HTERT RPE-1 (cell line): ENCODE data around the gene TCFL5.
"Not testable (repeated sequence)": the region's sequence is repeated elsewhere in the genome, so short reads cannot be mapped to it uniquely, and the experiment has no call there.

Experiments used
- in situ Hi-C: fragments of 300-500 bp; cut with MboI; formaldehyde crosslinking; loops from 4 replicates; pipeline ENCODE4 v1.14.3; 2020; ENCODE audit warnings: low sequenced_read_pairs

Gene TCFL5

DNA sequence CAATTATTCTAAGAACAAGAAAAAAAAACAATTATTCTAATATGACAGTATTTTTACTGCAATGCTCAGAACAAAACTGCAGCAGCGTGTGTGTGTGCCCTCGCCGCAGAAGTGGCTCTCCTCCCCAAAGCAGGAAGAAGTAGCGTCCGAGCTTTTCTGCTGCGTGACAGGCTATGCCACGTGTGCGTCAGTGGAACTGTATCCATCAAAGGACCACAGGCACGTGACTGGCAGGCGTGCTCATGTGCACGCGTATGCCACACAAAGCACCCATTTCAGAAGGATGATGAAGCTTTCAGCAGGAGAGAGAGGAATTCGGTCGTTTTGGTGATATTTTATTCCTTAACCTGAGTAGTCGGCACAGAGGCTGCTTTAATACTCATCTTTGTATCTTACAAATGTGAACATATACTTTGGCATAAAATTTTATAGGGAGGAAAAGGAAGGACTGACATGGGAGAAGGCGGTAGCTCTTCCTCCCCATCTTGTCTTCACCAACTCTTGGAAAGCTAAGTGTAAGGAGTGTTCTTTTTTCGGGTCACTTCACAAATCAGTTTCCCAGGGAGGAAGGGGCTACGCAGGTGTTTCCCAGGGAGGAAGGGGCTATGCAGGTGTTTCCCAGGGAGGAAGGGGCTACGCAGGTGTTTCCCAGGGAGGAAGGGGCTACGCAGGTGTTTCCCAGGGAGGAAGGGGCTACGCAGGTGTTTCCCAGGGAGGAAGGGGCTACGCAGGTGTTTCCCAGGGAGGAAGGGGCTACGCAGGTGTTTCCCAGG is 3.4 kb downstream of the TCFL5 start:
- in situ Hi-C loops = no loop called here

DNA sequence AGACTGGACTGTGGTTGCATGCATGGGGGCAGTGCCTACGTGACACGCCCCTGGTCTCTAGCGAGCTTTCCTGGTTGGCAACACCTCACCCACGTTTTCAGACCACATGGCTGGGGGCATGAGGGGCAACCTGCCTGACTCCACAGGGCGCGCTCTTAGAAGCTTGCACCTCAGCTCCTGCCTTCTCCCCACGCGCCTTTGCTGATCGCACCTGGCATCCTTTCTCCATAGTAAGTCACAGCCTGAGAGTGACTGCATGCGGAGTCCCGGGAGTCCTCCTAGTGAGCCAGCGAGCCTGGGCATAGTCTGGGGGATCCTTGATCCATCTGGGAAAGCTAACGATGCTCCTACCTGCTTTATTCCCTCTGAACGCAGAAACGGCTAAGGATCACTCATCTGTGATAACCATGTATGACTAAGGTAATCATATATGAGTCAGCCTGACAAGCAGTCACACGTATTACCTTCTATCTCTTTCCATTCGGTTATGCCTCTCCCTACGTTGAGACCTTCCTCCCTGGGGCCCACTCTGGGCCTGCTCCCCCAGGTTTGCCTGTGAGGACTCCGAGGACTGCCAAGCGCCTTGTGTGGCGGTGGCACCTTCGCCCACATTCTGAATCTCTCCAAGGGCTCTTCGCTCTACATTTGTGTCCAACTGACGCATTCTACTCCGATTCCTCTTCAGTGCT is 4.5 kb downstream of the TCFL5 start:
- in situ Hi-C loops = no loop called here

DNA sequence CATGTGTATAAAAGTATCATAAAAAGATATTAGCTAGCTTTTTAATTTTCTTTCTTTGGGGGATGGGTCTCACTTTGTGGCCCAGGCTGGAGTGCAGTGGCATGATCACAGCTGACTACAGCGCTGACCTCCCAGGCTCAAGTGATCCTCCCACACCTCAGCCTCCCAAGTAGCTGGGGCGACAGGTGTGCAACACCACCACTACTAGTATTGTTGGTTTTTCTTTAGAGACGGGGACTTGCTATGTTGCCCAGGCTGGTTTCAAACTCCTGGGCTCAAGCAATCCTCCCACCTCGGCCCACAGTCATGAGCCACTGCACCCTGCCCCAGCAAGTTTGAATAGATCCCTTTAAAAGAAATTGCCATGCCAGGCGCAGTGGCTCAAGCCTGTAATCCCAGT is 6.5 kb downstream of the TCFL5 start:
- in situ Hi-C loops = no loop called here

DNA sequence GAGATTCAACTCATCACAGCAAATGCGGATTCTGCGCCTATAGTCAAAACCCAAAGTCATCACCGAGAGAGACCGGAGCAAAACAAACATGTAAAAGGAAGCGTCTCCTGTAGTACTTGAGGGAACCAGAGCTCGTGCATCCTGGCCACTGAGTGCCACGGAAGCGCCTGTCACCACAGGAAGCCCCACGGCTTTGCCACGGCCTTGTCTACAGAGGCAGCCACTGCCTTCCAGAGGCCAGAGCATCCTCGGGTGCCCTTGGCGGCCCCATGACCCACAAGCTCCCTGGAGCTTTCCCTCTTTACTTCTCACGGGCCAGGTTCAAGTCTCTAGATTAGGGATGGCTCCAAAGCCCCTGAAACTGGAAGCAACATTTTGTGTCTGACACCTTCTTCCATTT is 7.5 kb downstream of the TCFL5 start:
- in situ Hi-C loops = no loop called here

DNA sequence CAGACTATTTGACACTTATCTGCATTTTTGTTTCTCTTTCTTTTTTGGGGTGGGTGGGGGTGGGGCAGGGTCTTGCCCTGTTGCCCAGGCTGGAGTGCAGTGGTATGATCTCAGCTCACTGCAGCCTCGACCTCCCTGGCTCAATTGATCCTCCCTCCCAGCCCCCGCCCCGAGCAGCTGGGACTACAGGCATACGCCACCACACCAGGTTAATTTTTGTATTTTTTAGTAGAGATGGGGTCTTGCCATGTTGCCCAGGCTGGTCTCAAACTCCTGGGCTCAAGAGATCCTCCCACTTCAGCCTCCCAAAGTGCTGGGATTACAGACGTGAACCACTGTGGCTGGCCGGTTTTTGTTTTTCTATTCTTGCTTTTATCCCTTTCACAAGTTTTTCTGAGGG is 8.3 kb downstream of the TCFL5 start:
- in situ Hi-C loops = not testable (repeated sequence)

DNA sequence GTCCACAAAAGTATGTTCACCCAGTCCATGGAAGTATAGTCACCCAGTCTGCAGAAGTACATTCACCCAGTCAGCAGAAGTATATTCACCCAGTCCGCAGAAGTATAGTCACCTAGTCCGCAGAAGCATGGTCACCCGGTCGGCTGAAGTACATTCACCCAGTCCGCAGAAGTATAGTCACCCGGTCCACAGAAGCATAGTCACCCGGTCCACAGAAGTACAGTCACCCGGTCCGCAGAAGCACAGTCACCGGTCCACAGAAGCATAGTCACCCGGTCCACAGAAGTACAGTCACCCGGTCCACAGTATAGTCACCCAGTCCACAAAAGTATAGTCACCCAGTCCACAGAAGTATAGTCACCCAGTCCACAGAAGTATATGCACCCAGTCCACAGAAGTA is 8.8 kb downstream of the TCFL5 start:
- in situ Hi-C loops = no loop called here

DNA sequence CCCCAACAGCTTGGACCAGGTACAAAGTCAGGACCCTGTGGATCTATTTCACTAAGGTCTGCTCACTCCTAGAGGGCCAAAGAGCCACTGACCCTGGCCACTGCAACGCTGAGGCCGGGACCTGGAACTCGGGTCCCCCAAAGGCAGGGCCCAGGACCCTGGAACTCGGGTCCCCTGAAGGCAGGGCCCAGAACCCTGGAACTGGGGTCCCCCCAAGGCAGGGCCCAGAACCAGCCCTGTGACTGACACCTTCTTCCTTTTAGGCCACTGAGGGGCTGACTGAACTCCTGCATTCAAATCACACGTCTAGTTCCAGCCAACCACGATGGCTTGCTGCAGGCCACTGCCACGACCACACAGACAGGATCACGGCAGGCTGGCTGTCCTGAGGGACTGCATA is 9.4 kb downstream of the TCFL5 start:
- in situ Hi-C loops = no loop called here

DNA sequence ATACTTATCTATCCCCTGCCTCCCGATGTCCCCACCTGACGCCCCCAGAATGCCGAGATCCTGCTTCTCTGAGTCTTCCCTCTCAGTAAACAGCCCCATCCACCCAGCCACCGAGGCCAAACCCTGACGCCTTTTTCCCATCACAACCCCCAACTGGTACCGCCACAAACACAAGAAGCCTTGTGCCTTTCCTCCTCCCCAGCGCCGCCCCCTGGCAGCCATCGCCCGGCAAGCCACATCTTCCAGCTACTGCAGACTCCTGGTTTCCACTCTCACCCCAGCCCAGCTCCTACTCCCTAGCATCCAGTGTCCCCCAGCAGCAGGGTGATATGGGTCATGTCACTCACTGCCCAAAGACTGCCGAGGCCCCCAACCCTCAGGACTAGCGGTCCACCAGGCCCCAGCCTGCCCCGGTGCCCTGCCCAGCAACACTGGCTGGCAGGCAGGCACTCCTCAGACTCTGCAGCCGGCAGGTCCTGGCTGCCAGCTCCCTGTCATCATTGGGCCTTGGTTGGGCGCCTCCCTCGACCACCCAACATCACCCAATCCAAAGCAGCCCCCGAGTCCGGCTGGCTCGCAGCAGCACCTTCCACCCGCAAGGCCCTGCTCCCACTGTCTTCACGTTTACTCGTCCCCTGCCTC is 11.2 kb downstream of the TCFL5 start:
- in situ Hi-C loops = no loop called here

DNA sequence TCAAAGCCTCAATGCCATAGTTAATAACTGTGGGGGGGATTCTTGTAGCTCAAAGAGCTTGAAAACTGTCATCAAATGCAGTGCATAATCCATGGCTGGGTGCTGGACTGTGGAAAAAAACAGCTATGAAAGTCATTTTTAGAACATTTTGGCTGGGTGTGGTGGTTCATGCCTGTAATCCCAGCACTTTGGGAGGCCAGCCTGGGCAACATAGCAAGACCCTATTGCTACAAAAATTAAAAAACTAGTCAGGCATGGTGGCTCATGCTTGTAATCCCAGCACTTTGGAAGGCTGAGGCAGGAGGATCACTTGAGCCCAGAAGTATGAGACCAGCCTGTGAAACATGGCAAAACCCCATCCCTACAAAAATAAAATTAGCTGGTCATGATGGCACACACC is 12.2 kb downstream of the TCFL5 start:
- in situ Hi-C loops = no loop called here

DNA sequence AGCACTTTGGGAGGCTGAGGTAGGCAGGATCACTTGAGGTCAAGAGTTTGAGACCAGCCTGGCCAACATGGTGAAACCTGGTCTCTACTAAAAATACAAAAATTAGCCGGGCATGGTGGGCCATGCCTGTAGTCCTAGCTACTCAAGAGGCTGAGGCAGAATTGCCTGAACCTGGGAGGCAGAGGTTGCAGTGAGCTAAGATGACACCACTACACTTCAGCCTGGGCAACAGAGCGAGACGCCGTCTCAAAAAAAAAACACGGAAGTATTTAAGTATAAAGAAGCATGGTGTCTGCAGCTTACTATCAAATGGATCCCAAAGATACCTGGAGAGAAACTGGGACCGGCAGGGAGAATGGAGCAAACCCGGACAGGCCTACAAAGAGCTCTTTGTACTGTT is 12.7 kb downstream of the TCFL5 start:
- in situ Hi-C loops = not testable (repeated sequence)

DNA sequence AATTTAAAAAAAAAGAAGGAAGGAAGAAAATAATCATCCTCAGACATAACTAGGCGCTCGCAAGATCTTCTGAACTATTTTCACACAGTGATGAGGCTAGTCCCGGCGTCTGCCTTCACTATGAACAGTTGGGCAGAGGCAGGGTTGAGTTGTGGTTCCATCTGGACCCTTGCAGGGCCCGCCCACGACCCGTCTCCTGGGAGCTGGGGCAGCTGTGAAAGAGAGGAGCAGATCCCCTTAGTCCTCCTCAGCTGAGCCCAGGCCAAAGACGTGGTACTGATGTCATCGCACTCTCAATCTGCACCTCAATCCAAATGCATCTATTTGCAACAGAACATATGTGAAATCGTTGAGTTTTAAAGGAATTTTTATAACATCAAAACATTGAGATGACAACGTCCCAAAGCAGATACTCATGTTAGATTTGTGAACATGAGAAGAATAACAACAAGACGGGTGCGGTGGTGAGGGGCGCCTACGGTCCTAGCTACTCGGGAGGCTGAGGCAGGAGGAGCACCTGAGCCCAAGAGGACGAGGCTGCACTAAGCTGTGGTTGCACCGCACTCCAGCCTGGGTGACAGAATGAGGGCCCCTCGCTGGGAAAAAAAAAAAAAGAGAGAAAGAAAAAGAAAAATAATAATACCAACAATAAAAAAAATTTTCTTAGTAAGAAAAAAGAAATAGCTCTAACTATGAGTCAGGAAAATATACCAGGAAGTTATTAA is 15.3 kb downstream of the TCFL5 start:
- in situ Hi-C loops = no loop called here

DNA sequence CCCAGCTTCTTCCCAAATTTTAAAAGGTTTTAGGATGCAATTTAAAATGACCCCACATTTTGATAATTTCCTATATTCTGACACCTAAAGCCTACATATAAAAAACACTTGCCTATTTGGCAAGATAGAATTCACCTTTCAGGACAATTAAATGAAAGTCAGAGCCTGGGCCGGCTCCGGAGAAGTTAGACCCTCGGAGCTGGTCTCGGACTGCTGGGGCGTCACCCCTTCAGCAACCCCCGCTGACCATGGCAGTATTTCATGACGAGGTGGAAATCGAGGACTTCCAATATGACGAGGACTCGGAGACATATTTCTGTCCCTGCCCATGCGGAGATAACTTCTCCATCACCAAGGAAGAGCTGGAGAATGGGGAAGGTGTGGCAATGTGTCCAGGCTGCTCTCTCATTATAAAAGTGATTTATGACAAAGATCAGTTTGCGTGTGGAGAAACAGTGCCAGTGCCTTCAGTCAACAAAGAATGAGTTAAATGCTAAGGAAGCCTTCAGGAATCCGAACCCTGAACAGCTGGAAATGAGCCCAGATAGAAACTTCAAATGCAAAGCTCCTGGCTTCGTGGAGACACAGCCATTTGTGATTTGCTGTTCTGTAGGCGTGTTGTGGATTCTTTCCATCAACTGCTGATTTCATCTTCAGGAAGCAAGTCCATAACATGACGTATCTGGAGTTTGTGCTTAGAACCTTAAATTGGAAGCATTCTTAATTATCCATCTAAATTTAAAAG is 16.0 kb downstream of the TCFL5 start:
- in situ Hi-C loops = no loop called here

DNA sequence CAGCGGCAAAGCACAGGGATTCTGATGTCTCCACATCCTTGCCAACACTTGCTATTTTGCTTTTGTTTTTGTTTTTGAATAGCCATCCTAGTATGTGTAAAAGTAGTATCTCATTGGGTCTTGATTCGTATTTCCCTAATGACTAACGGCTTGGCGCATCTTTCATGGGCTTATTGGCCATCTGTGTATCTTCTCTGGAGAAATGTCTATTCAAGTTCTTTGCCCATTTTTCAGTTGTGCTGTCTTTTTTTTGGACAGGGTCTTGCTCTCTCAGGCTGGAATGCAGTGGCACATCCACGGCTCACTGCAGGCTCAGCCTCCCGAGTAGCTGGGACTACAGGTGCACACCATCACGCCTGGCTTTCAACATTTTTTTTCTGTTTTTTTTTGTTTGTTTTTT is 17.4 kb downstream of the TCFL5 start:
- in situ Hi-C loops = no loop called here

DNA sequence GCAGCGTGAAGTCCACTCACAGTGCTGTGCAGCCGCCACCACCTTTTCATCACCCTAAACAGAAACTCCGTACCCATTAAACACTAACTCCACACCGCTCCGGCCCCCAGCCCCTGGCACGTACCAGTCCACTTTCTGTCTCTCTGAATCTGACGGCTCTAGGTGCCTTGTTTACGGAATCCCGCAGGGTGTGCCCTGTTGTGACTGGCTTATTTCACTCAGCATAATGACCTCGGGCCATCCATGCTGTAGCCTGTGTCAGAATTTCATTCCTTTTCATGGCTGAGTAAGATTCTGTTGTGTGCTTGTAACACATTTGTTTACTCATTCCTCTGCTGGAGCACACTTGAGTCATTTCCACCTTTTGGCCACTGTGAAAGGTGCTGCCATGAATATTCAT is 18.0 kb downstream of the TCFL5 start:
- in situ Hi-C loops = no loop called here

DNA sequence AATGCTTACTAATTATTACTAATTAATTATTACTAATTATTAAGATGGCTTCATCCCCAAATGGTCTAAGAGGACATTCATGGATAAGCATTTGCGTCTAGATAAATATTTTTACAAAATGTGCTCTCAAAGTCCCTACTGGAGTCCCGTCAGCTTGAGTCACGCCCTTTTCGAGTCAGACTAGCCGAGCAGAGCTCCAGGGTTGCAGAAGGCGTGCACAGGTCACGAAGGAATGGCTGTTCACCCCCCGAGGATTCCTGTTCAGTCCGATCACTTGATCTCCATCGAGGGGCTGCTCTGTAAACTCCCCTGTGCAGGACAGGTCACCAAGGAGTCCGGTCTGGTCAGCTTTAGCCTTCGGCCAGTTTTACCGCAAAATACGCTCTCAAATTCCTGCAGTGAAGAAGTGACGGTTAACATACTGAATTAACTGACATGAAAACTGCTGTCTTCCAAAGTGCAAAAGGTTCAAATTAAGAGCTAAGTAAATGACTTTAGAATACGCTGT is 19.9 kb downstream of the TCFL5 start:
- in situ Hi-C loops = no loop called here

DNA sequence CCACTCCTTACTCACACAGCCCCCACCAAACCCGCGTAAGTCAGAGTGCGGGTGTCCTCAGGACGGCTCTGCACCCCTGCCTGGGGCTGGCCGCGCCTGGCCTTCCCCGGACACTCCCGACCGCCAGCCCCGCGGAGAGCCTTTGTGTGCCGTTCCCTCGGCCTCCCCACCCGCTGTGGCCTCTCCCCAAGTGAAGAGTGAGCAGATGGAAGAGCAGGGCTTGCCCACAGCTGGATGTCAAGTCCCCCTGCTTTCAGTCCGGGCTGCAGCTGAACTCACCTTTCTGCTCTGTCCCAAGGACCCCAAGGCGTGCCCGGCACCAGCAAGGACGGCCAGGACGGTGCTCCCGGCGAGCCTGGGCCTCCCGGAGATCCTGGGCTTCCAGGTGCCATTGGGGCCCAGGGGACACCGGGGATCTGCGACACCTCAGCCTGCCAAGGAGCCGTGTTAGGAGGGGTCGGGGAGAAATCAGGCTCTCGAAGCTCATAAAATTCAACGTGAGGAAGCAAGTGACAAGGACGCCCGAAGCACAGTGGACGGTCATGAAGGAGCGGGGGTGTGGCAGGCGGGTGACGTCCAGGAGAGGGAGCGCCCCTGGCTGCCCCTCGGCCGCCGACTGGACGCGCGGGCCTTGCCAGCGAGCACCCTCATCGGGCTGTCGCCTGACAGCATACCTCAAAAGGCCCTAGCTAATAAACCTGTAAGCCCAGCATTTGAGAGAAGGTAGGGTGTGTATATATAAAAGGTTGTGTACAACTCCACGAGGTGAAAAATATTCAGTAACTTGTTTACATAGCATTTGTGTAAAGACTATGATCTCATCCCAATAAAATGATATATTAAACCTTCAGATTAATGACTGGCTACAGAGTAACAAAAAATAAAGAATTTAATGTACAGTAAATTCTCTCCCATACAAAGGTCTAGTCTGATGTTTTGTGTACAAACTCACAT is 21.1 kb downstream of the TCFL5 start:
- in situ Hi-C loops = no loop called here

DNA sequence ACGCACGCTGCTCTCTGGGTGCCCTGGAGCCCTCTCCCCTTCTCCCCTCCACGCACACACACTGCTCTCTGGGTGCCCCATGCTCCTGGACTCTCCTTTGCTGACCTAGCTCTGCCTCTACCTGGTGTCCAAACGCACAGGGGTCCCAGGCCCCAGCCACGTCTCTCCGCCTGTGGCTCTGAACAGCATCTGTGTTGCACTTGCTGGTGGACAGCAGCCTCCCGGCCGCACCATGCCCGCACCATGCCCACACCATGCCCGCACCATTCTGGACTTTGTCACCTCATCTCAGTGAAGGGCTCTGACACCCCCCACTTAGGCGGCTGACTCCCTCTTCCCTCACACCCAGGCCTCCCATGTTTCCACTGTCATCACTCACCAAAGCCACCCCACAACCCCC is 21.8 kb downstream of the TCFL5 start:
- in situ Hi-C loops = no loop called here

DNA sequence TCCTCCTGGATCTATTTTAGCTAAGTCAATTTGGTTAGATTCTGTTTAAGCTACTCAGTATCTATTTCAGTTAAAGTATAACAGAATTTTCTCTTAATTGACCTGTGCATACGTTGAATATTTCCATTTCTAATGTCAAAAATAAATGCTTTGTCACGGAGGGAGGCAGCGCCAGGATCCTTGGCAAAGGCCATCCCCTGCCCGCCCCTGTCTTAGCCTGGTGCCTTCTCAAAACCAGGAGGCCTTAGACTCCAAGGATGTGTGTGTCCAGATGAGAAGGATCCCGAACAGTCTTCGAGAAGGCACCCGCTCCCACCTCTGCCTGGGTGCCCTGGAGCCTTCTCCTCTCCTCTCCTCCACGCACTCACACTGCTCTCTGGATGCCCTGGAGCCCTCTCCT is 22.4 kb downstream of the TCFL5 start:
- in situ Hi-C loops = no loop called here

DNA sequence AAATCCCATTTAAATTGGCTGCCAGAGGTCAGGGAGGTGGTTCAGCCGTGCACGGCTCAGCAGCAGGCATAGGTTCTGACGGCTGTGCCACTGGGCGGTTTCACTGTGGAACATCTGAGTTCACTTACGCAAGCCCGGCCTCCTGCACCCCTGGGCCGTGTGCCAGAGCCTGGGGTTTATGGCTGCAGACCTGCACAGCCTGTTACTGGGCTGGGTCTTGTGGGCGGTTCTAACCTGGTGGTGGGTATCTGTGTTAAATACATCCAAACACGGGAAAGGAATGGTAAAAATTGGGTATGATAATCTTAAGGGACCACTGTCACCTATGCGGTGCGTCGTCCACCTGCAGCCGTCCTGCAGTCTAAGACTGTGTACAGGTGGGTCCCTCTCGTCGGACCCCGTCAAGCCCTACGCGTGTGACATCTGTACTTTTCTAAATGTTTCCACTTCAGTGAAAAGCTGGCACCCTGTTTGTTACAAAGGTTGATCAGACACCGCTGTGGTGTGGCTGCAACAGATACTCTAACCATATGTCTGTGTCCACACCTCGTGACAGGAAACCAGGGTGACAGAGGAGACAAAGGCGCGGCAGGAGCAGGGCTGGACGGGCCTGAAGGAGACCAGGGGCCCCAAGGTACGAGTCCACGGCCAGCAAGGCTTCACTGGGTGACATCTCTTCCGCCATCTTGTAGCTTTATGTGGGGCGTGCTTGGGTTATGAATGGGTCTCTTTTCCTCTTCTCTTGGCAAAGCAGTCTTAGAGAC is 23.3 kb downstream of the TCFL5 start:
- in situ Hi-C loops = no loop called here
